Keratinocyte (primary cell): Measurements from ENCODE around the gene NELL2. TPM values are rescaled to one million over a fixed set of nuclear protein-coding genes. Genes with fewer than 3 reads are reported as not detected.

ENCODE experiments used
- DNase-seq: peaks from one replicate; pipeline ENCODE4 v3.0.0-alpha.2; 2011; ENCODE audit warnings: low read depth, missing footprints, low spot score
- FAIRE-seq: peaks from 2 replicates; lab custom pipeline; 2011; peaks lifted over from hg19 to GRCh38; lab: Jason Lieb, UNC
- H2AFZ ChIP-seq: 2 replicates; pipeline ENCODE4 v1.6.0; 2012; ENCODE audit warnings: low read length, control low read depth, inconsistent platforms; ENCODE audit not compliant: control insufficient read depth
- H3K27ac ChIP-seq: 2 replicates; pipeline ENCODE4 v1.5.1; 2011; ENCODE audit warnings: low read length; ENCODE audit not compliant: control insufficient read depth, insufficient read depth
- H3K27me3 ChIP-seq: 3 replicates; pipeline ENCODE4 v1.6.0; 2011; ENCODE audit warnings: low read length; ENCODE audit not compliant: control insufficient read depth, insufficient read depth; ENCODE audit errors: extremely low read depth
- H3K36me3 ChIP-seq, 2 experiments: 2 replicates in 1 of 2; 3 replicates in 1 of 2; pipeline ENCODE4 v1.5.1; 2011; ENCODE audit warnings: low read length in 2 of 2, mild to moderate bottlenecking in 1 of 2; ENCODE audit not compliant: control insufficient read depth in 2 of 2, insufficient read depth in 2 of 2; ENCODE audit errors: extremely low read depth in 1 of 2
- H3K4me1 ChIP-seq: 3 replicates; pipeline ENCODE4 v1.5.1; 2011; ENCODE audit warnings: low read length; ENCODE audit not compliant: control insufficient read depth, insufficient read depth; ENCODE audit errors: extremely low read depth
- H3K4me2 ChIP-seq: 3 replicates; pipeline ENCODE4 v1.6.0; 2011; ENCODE audit warnings: low read depth, low read length; ENCODE audit not compliant: control insufficient read depth, insufficient read depth; ENCODE audit errors: extremely low read depth
- H3K4me3 ChIP-seq, 3 experiments: fragments of 200-600 bp in 1 of 3; sonication (generic) in 1 of 3; 2 replicates in 2 of 3; 3 replicates in 1 of 3; pipeline ENCODE4 v1.5.1; 2011 to 2016; ENCODE audit warnings: low read length in 3 of 3, mild to moderate bottlenecking in 3 of 3, control low read depth in 2 of 3, inconsistent platforms in 1 of 3, low read depth in 1 of 3, mixed read lengths in 1 of 3, mixed run types in 1 of 3, moderate library complexity in 1 of 3; ENCODE audit not compliant: control insufficient read depth in 2 of 3, insufficient read depth in 2 of 3; ENCODE audit errors: extremely low read depth in 1 of 3
- H3K79me2 ChIP-seq: 2 replicates; pipeline ENCODE4 v1.6.0; 2012; ENCODE audit warnings: low read length; ENCODE audit not compliant: control insufficient read depth, insufficient read depth
- H3K9ac ChIP-seq: 3 replicates; pipeline ENCODE4 v1.6.0; 2011; ENCODE audit warnings: low read length; ENCODE audit not compliant: control insufficient read depth, insufficient read depth; ENCODE audit errors: extremely low read depth
- H3K9me1 ChIP-seq: 3 replicates; pipeline ENCODE4 v1.6.0; 2011; ENCODE audit warnings: low read length; ENCODE audit not compliant: control insufficient read depth, insufficient read depth; ENCODE audit errors: extremely low read depth
- H3K9me3 ChIP-seq: 2 replicates; pipeline ENCODE4 v1.5.1; 2012; ENCODE audit warnings: low read depth, low read length; ENCODE audit not compliant: control insufficient read depth
- H4K20me1 ChIP-seq: 3 replicates; pipeline ENCODE4 v1.6.0; 2011; ENCODE audit warnings: low read length; ENCODE audit not compliant: control insufficient read depth, insufficient read depth; ENCODE audit errors: extremely low read depth
- CTCF ChIP-seq, 3 experiments: IDR thresholded peaks in 1 of 3; conservative IDR thresholded peaks in 1 of 3; optimal IDR thresholded peaks in 1 of 3; 2 replicates in 2 of 3; 3 replicates in 1 of 3; pipeline versions ENCODE3 to v1.5.1; 2011; ENCODE audit warnings: low read length in 3 of 3, mild to moderate bottlenecking in 3 of 3, moderate library complexity in 2 of 3, control low read depth in 1 of 3, inconsistent platforms in 1 of 3; ENCODE audit not compliant: insufficient read depth in 2 of 3; ENCODE audit errors: extremely low read depth in 1 of 3
- EZH2 ChIP-seq: IDR thresholded peaks from one replicate; pipeline ENCODE4 v1.6.1; 2012; ENCODE audit warnings: inconsistent platforms, mild to moderate bottlenecking, low read length, moderate library complexity
- dilution Hi-C: fragments of 300-500 bp; cut with MboI; formaldehyde crosslinking; loops from one replicate; pipeline ENCODE4 v1.7.0; 2020; ENCODE audit warnings: low sequenced_read_pairs; ENCODE audit not compliant: extremely low pct_ligation_motif_present
- polyA plus RNA-seq, 5 experiments: library from polyadenylated mRNA; depleted of rRNA in 3 of 5; stranded (reverse) in 3 of 5; stranded (forward) in 1 of 5; unstranded in 1 of 5; fragments of >200 nt; gene quantifications; 1 replicate in 1 of 5; 2 replicates in 3 of 5; 3 replicates in 1 of 5; pipeline versions ENCODE4 v1.2.1 to v1.2.3, GENCODE V29; 2011 to 2012; ENCODE audit warnings: missing spikeins in 2 of 5, low read depth in 1 of 5, low replicate concordance in 1 of 5

NELL2 gene
- polyA plus RNA-seq, 1 donor (not counting 4 experiments of a cell fraction or from before 2014, with no cell fraction given), result 0.58 TPM

- Histone ChIP-seq H3K27ac (no peak overlapping the region), H3K4me3 (no peak overlapping the region), H3K9me1 (no peaks in the 10 kb centered on the region), H3K27me3 (no peaks in the 10 kb centered on the region), H3K4me2 (no peak overlapping the region), H3K79me2 (no peaks in the 10 kb centered on the region), H3K9ac (no peak overlapping the region), H3K4me1 (peaks cover 3% of the 10 kb centered on the region), H2AFZ (no peak overlapping the region), H3K9me3 (no peaks in the 10 kb centered on the region), H3K36me3 (no peaks in the 10 kb centered on the region), H4K20me1 (no peaks in the 10 kb centered on the region)
- no peak for DNase-seq
- dilution Hi-C loops, result no loop called here
- FAIRE-seq, result no peak
- TF ChIP-seq EZH2 (no peak), CTCF (optimal IDR thresholded peaks at IDR 0.05 in 1 of 3, IDR thresholded peaks at IDR 0.05 in 1 of 3, conservative IDR thresholded peaks at IDR 0.05 in 1 of 3; ENCODE audit: extremely low read depth in 1 of 3, insufficient read depth in 2 of 3, low read length in 3 of 3) (no peak)
Measured at GRCh38 chr12:44847888-44848702, 28.0 kb downstream of the NELL2 start.

GRCh38 chr12:44847403-44847802 is 28.7 kb downstream of the NELL2 start:
- TF ChIP-seq CTCF (optimal IDR thresholded peaks at IDR 0.05 in 1 of 3, IDR thresholded peaks at IDR 0.05 in 1 of 3, conservative IDR thresholded peaks at IDR 0.05 in 1 of 3; ENCODE audit: extremely low read depth in 1 of 3, insufficient read depth in 2 of 3, low read length in 3 of 3) (no peak), EZH2 (no peak)
- H3K9me3 ChIP-seq, result no peaks in the 10 kb centered on the region
- dilution Hi-C loops, result no loop called here

More at GRCh38 chr12:44847403-44847802, 28.7 kb downstream of the NELL2 start:
- Histone ChIP-seq H3K4me3 (no peak overlapping the region), H3K36me3 (no peaks in the 10 kb centered on the region), H4K20me1 (no peaks in the 10 kb centered on the region), H3K79me2 (no peaks in the 10 kb centered on the region), H3K27me3 (no peaks in the 10 kb centered on the region), H2AFZ (no peak overlapping the region), H3K4me2 (no peak overlapping the region), H3K4me1 (peaks cover 3% of the 10 kb centered on the region), H3K9ac (no peak overlapping the region), H3K9me1 (no peaks in the 10 kb centered on the region), H3K27ac (no peak overlapping the region)
- no peak for FAIRE-seq
- DNase-seq, result no peak
